ENCODE measurements around the gene NEK9.

- TF ChIP-seq, protein P1, sequence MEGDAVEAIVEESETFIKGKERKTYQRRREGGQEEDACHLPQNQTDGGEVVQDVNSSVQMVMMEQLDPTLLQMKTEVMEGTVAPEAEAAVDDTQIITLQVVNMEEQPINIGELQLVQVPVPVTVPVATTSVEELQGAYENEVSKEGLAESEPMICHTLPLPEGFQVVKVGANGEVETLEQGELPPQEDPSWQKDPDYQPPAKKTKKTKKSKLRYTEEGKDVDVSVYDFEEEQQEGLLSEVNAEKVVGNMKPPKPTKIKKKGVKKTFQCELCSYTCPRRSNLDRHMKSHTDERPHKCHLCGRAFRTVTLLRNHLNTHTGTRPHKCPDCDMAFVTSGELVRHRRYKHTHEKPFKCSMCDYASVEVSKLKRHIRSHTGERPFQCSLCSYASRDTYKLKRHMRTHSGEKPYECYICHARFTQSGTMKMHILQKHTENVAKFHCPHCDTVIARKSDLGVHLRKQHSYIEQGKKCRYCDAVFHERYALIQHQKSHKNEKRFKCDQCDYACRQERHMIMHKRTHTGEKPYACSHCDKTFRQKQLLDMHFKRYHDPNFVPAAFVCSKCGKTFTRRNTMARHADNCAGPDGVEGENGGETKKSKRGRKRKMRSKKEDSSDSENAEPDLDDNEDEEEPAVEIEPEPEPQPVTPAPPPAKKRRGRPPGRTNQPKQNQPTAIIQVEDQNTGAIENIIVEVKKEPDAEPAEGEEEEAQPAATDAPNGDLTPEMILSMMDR (conservative IDR thresholded peaks at IDR 0.05; ENCODE audit: low read depth in 2 of 2), result no peak
- TF ChIP-seq POLR2AphosphoS5 (IDR thresholded peaks at IDR 0.05; ENCODE audit: low read depth), result no peak
- TF ChIP-seq JUNB (IDR thresholded peaks at IDR 0.05; ENCODE audit: unreplicated experiment), result no peak
These were observed 36.5 kb downstream of the NEK9 start for GRCh38 chr14:75090353-75090752.
